Measurements from ENCODE around the gene SLC24A3.

Gene SLC24A3

DNA sequence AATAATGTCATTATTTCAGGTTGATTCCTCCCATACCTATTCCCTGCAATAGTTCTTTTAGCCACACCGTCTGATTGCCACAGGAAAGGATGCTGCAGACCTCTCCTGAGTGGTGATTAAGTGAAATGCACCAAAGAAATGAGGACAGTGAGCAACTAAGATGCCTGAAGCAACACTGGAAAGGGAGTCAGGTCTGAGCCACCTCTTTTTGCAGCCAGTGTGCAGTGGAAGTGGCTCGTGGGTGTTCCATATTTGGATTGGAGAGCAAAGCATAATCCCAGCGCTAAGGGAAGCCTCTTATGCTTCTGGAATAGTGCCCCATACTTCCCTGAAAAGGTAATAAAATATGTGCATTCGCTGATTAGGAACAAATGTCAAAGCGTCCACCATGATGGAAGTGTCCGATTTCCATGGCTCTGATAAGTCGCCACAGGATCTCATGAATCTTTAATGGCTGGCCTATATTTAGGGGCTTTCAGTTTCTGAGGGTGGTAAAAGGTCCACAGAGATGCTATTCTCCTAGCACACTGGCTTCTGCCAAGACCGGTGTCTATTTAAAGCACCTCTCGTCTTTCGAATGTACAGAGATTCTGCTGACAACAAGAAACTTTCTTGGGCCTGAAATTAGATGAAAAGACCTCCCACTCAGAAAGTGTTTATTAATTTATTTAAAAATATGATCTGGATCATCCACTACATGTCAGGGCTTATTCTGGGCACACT is 253.9 kb downstream of the SLC24A3 start:
- DNase-seq (ENCODE audit: low read depth in 2 of 2): no peak
- TF ChIP-seq, protein P1, sequence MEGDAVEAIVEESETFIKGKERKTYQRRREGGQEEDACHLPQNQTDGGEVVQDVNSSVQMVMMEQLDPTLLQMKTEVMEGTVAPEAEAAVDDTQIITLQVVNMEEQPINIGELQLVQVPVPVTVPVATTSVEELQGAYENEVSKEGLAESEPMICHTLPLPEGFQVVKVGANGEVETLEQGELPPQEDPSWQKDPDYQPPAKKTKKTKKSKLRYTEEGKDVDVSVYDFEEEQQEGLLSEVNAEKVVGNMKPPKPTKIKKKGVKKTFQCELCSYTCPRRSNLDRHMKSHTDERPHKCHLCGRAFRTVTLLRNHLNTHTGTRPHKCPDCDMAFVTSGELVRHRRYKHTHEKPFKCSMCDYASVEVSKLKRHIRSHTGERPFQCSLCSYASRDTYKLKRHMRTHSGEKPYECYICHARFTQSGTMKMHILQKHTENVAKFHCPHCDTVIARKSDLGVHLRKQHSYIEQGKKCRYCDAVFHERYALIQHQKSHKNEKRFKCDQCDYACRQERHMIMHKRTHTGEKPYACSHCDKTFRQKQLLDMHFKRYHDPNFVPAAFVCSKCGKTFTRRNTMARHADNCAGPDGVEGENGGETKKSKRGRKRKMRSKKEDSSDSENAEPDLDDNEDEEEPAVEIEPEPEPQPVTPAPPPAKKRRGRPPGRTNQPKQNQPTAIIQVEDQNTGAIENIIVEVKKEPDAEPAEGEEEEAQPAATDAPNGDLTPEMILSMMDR (IDR thresholded peaks at IDR 0.05; ENCODE audit: low read depth, low read length): no peak
- H3K4me3 ChIP-seq (replicated peaks in 1 of 2; ENCODE audit: low read depth in 2 of 2, low read length in 2 of 2): no peak overlapping the region

DNA sequence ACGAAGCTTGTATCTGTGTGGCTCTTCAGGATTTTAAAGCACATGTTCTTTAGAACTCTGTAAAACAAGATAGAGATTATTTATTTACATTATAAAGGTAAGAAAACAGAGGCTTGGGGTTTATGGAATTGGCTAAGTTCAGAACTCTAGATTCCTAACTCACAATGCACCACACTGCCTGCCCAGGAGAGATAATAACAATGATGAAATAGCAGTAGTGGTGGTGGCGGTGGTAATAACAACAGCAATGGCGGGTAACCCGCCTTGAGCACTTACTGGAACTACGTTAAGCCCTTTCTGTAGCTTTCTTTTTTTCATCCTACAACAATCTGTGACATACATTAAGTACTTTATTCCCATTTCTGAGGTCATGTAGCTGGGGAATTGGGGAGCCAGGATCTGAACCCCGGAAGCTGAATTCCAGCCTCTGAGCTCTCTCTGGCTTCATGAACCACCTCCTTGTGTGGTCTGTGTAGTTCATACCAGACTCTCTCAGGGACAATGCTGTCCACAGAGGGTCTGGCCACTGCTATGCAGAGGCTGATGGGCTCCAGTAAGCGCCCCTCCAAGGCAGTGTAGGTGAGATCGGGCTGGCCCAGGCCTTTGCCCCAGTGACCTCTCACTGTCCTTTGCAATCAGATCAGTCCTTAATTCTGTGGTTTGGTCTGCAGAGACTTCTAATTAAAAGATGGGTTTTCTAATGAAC is 260.9 kb downstream of the SLC24A3 start:
- TF ChIP-seq, protein P1 (IDR thresholded peaks at IDR 0.05; ENCODE audit: low read depth, low read length): no peak
- no peak for DNase-seq (ENCODE audit: low read depth in 2 of 2)

DNA sequence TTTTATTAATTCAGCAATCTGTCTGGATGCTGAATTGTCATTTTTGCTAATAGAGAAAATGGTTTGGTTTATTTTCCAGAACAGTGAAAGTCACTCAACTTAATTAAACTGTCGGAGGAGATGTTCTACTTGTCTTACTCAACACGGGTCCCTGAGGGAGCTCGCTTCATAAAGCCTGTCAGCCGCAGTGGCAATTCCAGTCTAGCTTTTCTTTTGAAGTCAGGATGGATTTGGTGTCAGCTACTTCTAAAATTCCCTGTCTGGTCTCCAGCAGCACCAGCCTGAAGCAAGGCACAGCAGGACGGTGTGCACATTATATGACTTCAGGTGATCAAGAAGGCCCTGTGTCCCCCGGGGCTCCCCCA is 261.5 kb downstream of the SLC24A3 start:
- DNase-seq (ENCODE audit: low read depth in 2 of 2): no peak
- no peak overlapping the region for H3K4me3 ChIP-seq (replicated peaks in 1 of 2; ENCODE audit: low read depth in 2 of 2, low read length in 2 of 2)
- TF ChIP-seq, protein P1 (IDR thresholded peaks at IDR 0.05; ENCODE audit: low read depth, low read length): no peak

More for the DNA sequence above, 260.9 kb downstream of the SLC24A3 start:
- no peak overlapping the region for H3K4me3 ChIP-seq (replicated peaks in 1 of 2; ENCODE audit: low read depth in 2 of 2, low read length in 2 of 2)

DNA sequence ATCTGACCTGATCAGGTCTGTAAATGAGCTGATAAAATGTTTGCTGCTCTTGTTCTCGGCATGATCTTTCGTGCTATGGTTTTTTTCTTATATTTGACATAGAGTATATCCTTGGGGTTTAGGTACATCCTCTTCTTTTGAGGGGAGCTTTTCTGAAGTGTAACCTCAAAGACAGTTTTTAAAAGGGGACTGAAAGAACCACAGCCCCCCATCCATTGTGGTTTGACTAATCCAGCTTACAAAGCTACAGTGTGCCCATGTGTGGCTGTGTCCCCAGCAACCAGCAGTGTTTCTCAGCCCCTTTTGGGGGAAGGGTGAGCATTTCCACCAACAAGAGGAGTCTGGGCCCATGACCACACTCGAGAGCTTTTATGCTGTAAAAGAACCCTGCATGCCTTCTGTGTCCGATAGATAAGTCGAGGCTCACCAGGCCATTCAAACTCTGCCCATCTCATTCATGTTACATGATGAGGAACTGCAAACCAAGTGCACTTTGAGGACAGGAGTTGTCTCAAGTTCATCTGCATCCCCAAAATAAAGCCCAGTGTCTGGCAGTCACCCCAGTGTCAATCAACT is 266.0 kb downstream of the SLC24A3 start:
- TF ChIP-seq, protein P1 (IDR thresholded peaks at IDR 0.05; ENCODE audit: low read depth, low read length): no peak
- DNase-seq (ENCODE audit: low read depth in 2 of 2): no peak
- no peak overlapping the region for H3K4me3 ChIP-seq (replicated peaks in 1 of 2; ENCODE audit: low read depth in 2 of 2, low read length in 2 of 2)

DNA sequence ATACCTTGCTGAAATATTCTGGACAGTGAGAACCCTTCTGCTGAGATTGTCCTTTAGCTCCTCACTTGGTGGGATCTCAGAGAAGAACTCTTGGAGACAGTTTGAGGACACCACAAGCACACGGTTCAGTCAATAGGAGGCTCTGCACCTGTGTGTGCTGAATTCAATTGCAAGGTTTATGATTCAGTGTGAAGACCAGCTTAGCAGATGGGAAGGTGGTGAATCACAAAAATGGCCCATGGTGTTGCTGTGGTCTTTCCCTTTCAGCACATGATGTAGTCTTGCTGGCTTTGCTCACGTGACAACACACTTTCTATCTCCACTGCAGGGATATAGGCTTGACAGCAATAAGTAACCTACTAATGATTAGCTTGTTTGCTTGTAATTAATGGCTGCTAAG is 270.3 kb downstream of the SLC24A3 start:
- TF ChIP-seq, protein P1 (IDR thresholded peaks at IDR 0.05; ENCODE audit: low read depth, low read length): no peak
- no peak for DNase-seq (ENCODE audit: low read depth in 2 of 2)
- no peak overlapping the region for H3K4me3 ChIP-seq (replicated peaks in 1 of 2; ENCODE audit: low read depth in 2 of 2, low read length in 2 of 2)

DNA sequence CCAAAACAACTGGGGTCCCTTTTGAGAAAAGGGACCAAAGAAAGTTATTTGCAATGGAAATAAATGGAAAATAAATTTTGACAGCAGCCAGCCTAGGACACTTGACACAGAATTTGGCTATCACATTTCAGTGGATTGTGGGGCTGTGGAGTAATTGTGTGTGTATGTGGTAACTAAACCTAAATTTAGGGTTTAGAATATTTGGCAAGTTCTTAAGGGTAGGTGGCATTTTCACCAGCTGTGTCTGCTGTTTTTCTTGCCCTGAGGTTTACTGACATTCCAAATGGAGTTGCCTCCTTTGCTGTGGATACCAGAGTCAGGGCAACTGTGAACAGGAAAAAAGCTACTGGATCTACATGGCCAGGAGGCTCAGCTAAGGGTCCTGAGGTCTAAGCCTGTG is 270.9 kb downstream of the SLC24A3 start:
- no peak for DNase-seq (ENCODE audit: low read depth in 2 of 2)
- TF ChIP-seq, protein P1 (IDR thresholded peaks at IDR 0.05; ENCODE audit: low read depth, low read length): no peak
- H3K4me3 ChIP-seq (replicated peaks in 1 of 2; ENCODE audit: low read depth in 2 of 2, low read length in 2 of 2): no peak overlapping the region

All from cardiac fibroblast (primary cell).